H1 (cell line): ENCODE results near the gene SFR1. TPM values are rescaled to one million over a fixed set of nuclear protein-coding genes. Genes with fewer than 3 reads are reported as not detected.

Source experiments
- CTCF ChIA-PET: fragments of 300-600 bp; sonication (Branson Sonifier 250); formaldehyde crosslinking; loops from one replicate; lab custom pipeline; 2021; ENCODE audit not compliant: partially characterized antibody; lab: Charles Lee
- POLR2A ChIA-PET: fragments of 300-600 bp; sonication (Branson Sonifier 250); formaldehyde crosslinking; loops from one replicate; lab custom pipeline; 2021; ENCODE audit warnings: inconsistent platforms; ENCODE audit not compliant: partially characterized antibody; lab: Charles Lee
- DNase-seq, 2 experiments: peaks; one replicate each; pipeline versions ENCODE4 v3.0.0 to v3.0.0-alpha.2; 2010 to 2022; ENCODE audit warnings: low spot score in 2 of 2, low read depth in 1 of 2, mixed read lengths in 1 of 2
- FAIRE-seq: peaks from 2 replicates; lab custom pipeline; 2011; peaks lifted over from hg19 to GRCh38; lab: Jason Lieb, UNC
- H2AFZ ChIP-seq: 2 replicates; pipeline ENCODE4 v1.8.1; 2012; ENCODE audit warnings: low read length, inconsistent platforms
- H2AK5ac ChIP-seq: 2 replicates; pipeline ENCODE4 v1.6.1; 2013; ENCODE audit warnings: low read depth, low read length
- H2BK120ac ChIP-seq: replicated peaks from 2 replicates; pipeline ENCODE3; 2013; ENCODE audit warnings: low read depth, low read length, inconsistent platforms
- H2BK12ac ChIP-seq: 2 replicates; pipeline ENCODE4 v1.6.1; 2013; ENCODE audit warnings: low read depth, low read length
- H2BK15ac ChIP-seq: 2 replicates; pipeline ENCODE4 v1.6.1; 2013; ENCODE audit warnings: low read length
- H2BK20ac ChIP-seq: 2 replicates; pipeline ENCODE4 v1.6.1; 2013; ENCODE audit warnings: low read length
- H2BK5ac ChIP-seq: 2 replicates; pipeline ENCODE4 v1.6.1; 2013; ENCODE audit warnings: low read depth, low read length
- H3K14ac ChIP-seq: 2 replicates; pipeline ENCODE4 v1.6.1; 2013; ENCODE audit warnings: inconsistent platforms; ENCODE audit not compliant: insufficient read length
- H3K18ac ChIP-seq: 2 replicates; pipeline ENCODE4 v1.6.1; 2013; ENCODE audit warnings: low read length; ENCODE audit errors: extremely low read depth
- H3K23ac ChIP-seq: 2 replicates; pipeline ENCODE4 v1.6.1; 2013; ENCODE audit warnings: inconsistent platforms; ENCODE audit not compliant: insufficient read length
- H3K23me2 ChIP-seq: 2 replicates; pipeline ENCODE4 v1.6.1; 2013; ENCODE audit warnings: low read depth, low read length
- H3K27ac ChIP-seq: 2 replicates; pipeline ENCODE4 v1.6.1; 2011; ENCODE audit warnings: low read depth, low read length, inconsistent platforms
- H3K27me3 ChIP-seq, 4 experiments: replicated peaks in 1 of 4; 1 replicate in 1 of 4; 2 replicates in 3 of 4; pipeline versions ENCODE4 v1.6.1 to v1.8.1; 2011 to 2013; ENCODE audit warnings: low read length in 3 of 4, mild to moderate bottlenecking in 3 of 4, inconsistent platforms in 2 of 4, mixed read lengths in 2 of 4, moderate library complexity in 1 of 4; ENCODE audit not compliant: control insufficient read depth in 3 of 4, insufficient read depth in 3 of 4; ENCODE audit errors: extremely low read depth in 1 of 4
- H3K36me3 ChIP-seq, 4 experiments: 2 replicates each; pipeline versions ENCODE4 v1.6.1 to v1.8.1; 2011 to 2013; ENCODE audit warnings: mild to moderate bottlenecking in 4 of 4, low read length in 3 of 4, moderate library complexity in 2 of 4, control low read depth in 1 of 4, inconsistent platforms in 1 of 4; ENCODE audit not compliant: insufficient read depth in 4 of 4, control insufficient read depth in 2 of 4
- H3K4ac ChIP-seq: replicated peaks from 2 replicates; pipeline ENCODE3; 2013; ENCODE audit warnings: low read length, low read depth, mixed read lengths, inconsistent platforms; ENCODE audit not compliant: insufficient read length
- H3K4me1 ChIP-seq, 4 experiments: replicated peaks in 1 of 4; 1 replicate in 1 of 4; 2 replicates in 3 of 4; pipeline versions ENCODE4 v1.6.1 to v1.8.1; 2011 to 2013; ENCODE audit warnings: low read length in 3 of 4, inconsistent platforms in 2 of 4, mixed read lengths in 1 of 4; ENCODE audit not compliant: insufficient read depth in 4 of 4, control insufficient read depth in 3 of 4
- H3K4me2 ChIP-seq, 2 experiments: 2 replicates each; pipeline versions ENCODE4 v1.6.1 to v1.8.1; 2011 to 2013; ENCODE audit warnings: low read depth in 2 of 2, low read length in 2 of 2, control low read depth in 1 of 2, inconsistent platforms in 1 of 2, mild to moderate bottlenecking in 1 of 2; ENCODE audit not compliant: insufficient read depth in 1 of 2
- H3K4me3 ChIP-seq, 4 experiments: fragments of 200-600, 300-600 bp in 1 of 4; sonication (generic), shearing (Covaris generic), sonication (Bioruptor Twin) in 1 of 4; 2 replicates each; pipeline versions ENCODE4 v1.5.1 to v1.8.1; 2011 to 2016; ENCODE audit warnings: low read length in 4 of 4, low read depth in 3 of 4, control low read depth in 2 of 4, inconsistent platforms in 2 of 4, mild to moderate bottlenecking in 2 of 4, mixed read lengths in 1 of 4, moderate library complexity in 1 of 4; ENCODE audit not compliant: insufficient read depth in 2 of 4; ENCODE audit errors: extremely low read depth in 1 of 4
- H3K56ac ChIP-seq: replicated peaks from 2 replicates; pipeline ENCODE3; 2013; ENCODE audit warnings: low read depth, mild to moderate bottlenecking, mixed read lengths, low read length, inconsistent platforms; ENCODE audit not compliant: insufficient read length
- H3K79me1 ChIP-seq: 2 replicates; pipeline ENCODE4 v1.6.1; 2013; ENCODE audit warnings: low read depth, low read length, control low read depth
- H3K79me2 ChIP-seq, 2 experiments: 2 replicates each; pipeline versions ENCODE4 v1.6.1 to v1.8.1; 2012 to 2013; ENCODE audit warnings: low read length in 2 of 2, mild to moderate bottlenecking in 2 of 2, inconsistent platforms in 1 of 2; ENCODE audit not compliant: insufficient read depth in 2 of 2, control insufficient read depth in 1 of 2
- H3K9ac ChIP-seq, 4 experiments: replicated peaks in 1 of 4; 1 replicate in 1 of 4; 2 replicates in 3 of 4; pipeline versions ENCODE4 v1.6.1 to v1.8.1; 2011 to 2013; ENCODE audit warnings: low read depth in 3 of 4, low read length in 3 of 4, control low read depth in 2 of 4, mild to moderate bottlenecking in 2 of 4, moderate library complexity in 2 of 4, inconsistent platforms in 1 of 4; ENCODE audit errors: extremely low read depth in 1 of 4
- H3K9me3 ChIP-seq, 2 experiments: 2 replicates each; pipeline versions ENCODE4 v1.6.1 to v1.8.1; 2012 to 2013; ENCODE audit warnings: mild to moderate bottlenecking in 2 of 2, moderate library complexity in 2 of 2, control low read depth in 1 of 2, inconsistent platforms in 1 of 2, low read depth in 1 of 2, low read length in 1 of 2, mixed read lengths in 1 of 2; ENCODE audit not compliant: insufficient read depth in 2 of 2
- H4K20me1 ChIP-seq, 2 experiments: replicated peaks in 1 of 2; 2 replicates each; pipeline versions ENCODE3 to v1.8.1; 2011 to 2013; ENCODE audit warnings: inconsistent platforms in 2 of 2, low read length in 2 of 2, mild to moderate bottlenecking in 1 of 2; ENCODE audit not compliant: insufficient read depth in 2 of 2, control insufficient read depth in 1 of 2
- H4K5ac ChIP-seq: 2 replicates; pipeline ENCODE4 v1.6.1; 2013; ENCODE audit warnings: low read length, low read depth, mixed read lengths, inconsistent platforms; ENCODE audit not compliant: insufficient read length
- H4K8ac ChIP-seq: 2 replicates; pipeline ENCODE4 v1.8.0; 2013; ENCODE audit warnings: mild to moderate bottlenecking, moderate library complexity, low read length, inconsistent platforms; ENCODE audit not compliant: insufficient read depth; ENCODE audit errors: extremely low read depth
- H4K91ac ChIP-seq: replicated peaks from 2 replicates; pipeline ENCODE3; 2013; ENCODE audit warnings: low read length, mixed read lengths, inconsistent platforms; ENCODE audit not compliant: insufficient read length
- BACH1 ChIP-seq: IDR thresholded peaks from 2 replicates; pipeline ENCODE4 v1.6.1; 2012; ENCODE audit warnings: low read length, improper control_type of control experiment
- BCL11A ChIP-seq, 2 experiments: IDR thresholded peaks; one replicate each; pipeline ENCODE4 v1.6.1; 2011; ENCODE audit warnings: low read depth in 2 of 2, low read length in 2 of 2, mild to moderate bottlenecking in 2 of 2
- RBBP5 ChIP-seq: IDR thresholded peaks from 2 replicates; pipeline ENCODE4 v1.7.1; 2012; ENCODE audit warnings: low read depth, mild to moderate bottlenecking, inconsistent platforms, low read length, moderate library complexity, borderline replicate concordance
- SP2 ChIP-seq: IDR thresholded peaks from 2 replicates; pipeline ENCODE4 v1.6.1; 2012; ENCODE audit warnings: mild to moderate bottlenecking, low read length, inconsistent platforms
- TEAD4 ChIP-seq: IDR thresholded peaks from 2 replicates; pipeline ENCODE4 v1.6.1; 2012; ENCODE audit warnings: low read depth, low read length, inconsistent platforms, mixed read lengths
- WGBS, 2 experiments: shearing (Covaris generic) in 1 of 2; methylation state at CpG; one replicate each; pipeline versions ENCODE4 v1.1.6 to v1.1.7; 2013 to 2015; ENCODE audit warnings: low lambda C conversion rate in 2 of 2, mixed read lengths in 2 of 2, inconsistent platforms in 1 of 2, low coverage in 1 of 2, missing lambda C conversion rate in 1 of 2; ENCODE audit not compliant: insufficient replicate concordance in 2 of 2, insufficient coverage in 1 of 2, insufficient read length in 1 of 2; ENCODE audit errors: extremely low coverage in 1 of 2, missing lambda C conversion rate in 1 of 2; 5-methylcytosine and 5-hydroxymethylcytosine counted together
- polyA plus RNA-seq, 7 experiments: library from polyadenylated mRNA; depleted of rRNA in 3 of 7; stranded (reverse) in 5 of 7; unstranded in 2 of 7; fragments of >200 nt in 5 of 7; fragments of 200-250 nt in 2 of 7; gene quantifications; 1 replicate in 5 of 7; 2 replicates in 1 of 7; 4 replicates in 1 of 7; pipeline versions ENCODE4 v1.2.1 to v1.2.3, GENCODE V29; 2011 to 2013; ENCODE audit warnings: missing spikeins in 2 of 7, mixed read lengths in 2 of 7
- total RNA-seq: library from RNA; stranded (reverse); fragmentation: NEBNext Ultra II Directional; extraction: Animal tissue kit (Norgen Biotek cat#: 25700); gene quantifications from 2 replicates; pipeline ENCODE4 v1.2.1, GENCODE V29; 2021
- TF ChIP-seq, protein P1 (sequence below), 3 experiments: IDR thresholded peaks; 1 replicate in 2 of 3; 2 replicates in 1 of 3; pipeline versions ENCODE4 v1.5.1 to v1.6.1; 2011; ENCODE audit warnings: low read length in 3 of 3, mild to moderate bottlenecking in 3 of 3, inconsistent platforms in 2 of 3, low read depth in 1 of 3, moderate library complexity in 1 of 3; ENCODE audit not compliant: insufficient read depth in 1 of 3; ENCODE audit errors: control extremely low read depth in 1 of 3

SFR1 gene
- total and polyA plus RNA-seq, 2 of the 8 experiments (the other 6 are each of a cell fraction or from before 2014, with no cell fraction given), result 3.4 to 7.7 TPM

DNA sequence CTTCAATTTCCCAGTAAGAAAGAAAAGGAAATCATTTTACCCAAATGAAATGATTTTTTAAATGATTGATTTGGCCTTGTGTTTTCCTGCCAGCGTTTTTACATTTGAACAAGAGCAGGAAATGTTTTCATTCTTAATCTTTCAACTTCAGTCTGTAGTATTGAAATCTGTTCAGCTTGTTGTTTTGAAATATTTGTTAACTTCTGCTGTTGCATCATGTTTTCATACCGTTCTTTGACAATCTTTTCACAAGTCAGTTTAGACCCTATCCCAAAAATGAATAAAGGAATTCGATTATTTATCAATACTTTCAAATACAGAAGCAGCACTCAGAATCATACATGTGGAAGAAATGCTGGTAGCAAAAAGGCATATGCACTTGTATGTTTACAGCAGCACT is 8.1 kb downstream of the SFR1 start:
- Histone ChIP-seq H4K5ac (no peak overlapping the region), H3K23me2 (no peaks in the 10 kb centered on the region), H3K36me3 (no peaks in the 10 kb centered on the region; a peak in 1 of 8 replicates), H3K18ac (no peak overlapping the region), H3K9me3 (no peaks in the 10 kb centered on the region), H3K9ac (no peak overlapping the region), H3K56ac (no peak overlapping the region), H2AK5ac (no peak overlapping the region), H3K79me1 (no peaks in the 10 kb centered on the region), H2BK15ac (no peak overlapping the region), H2BK12ac (no peak overlapping the region), H3K4me3 (no peak overlapping the region), H3K27ac (no peak overlapping the region), H3K14ac (no peak overlapping the region), H3K79me2 (no peaks in the 10 kb centered on the region), H2BK5ac (no peak overlapping the region), H2BK120ac (no peak overlapping the region), H3K4me1 (no peaks in the 10 kb centered on the region; a peak in 2 of 7 replicates), H2BK20ac (no peak overlapping the region), H3K23ac (no peak overlapping the region), H4K8ac (no peak overlapping the region), H3K27me3 (peaks cover 0 to 2% (median 0%) of the 10 kb centered on the region in 4 experiments; a peak in 1 of 7 replicates), H4K20me1 (no peaks in the 10 kb centered on the region), H3K4me2 (no peak overlapping the region), H3K4ac (no peak overlapping the region), H2AFZ (no peak overlapping the region), H4K91ac (no peak overlapping the region)
- no peak for TF ChIP-seq RBBP5
- TF ChIP-seq BACH1, result no peak
- TF ChIP-seq BCL11A (IDR thresholded peaks at IDR 0.05; ENCODE audit: low read depth in 2 of 2, low read length in 2 of 2), result no peak
- TF ChIP-seq, protein P1, sequence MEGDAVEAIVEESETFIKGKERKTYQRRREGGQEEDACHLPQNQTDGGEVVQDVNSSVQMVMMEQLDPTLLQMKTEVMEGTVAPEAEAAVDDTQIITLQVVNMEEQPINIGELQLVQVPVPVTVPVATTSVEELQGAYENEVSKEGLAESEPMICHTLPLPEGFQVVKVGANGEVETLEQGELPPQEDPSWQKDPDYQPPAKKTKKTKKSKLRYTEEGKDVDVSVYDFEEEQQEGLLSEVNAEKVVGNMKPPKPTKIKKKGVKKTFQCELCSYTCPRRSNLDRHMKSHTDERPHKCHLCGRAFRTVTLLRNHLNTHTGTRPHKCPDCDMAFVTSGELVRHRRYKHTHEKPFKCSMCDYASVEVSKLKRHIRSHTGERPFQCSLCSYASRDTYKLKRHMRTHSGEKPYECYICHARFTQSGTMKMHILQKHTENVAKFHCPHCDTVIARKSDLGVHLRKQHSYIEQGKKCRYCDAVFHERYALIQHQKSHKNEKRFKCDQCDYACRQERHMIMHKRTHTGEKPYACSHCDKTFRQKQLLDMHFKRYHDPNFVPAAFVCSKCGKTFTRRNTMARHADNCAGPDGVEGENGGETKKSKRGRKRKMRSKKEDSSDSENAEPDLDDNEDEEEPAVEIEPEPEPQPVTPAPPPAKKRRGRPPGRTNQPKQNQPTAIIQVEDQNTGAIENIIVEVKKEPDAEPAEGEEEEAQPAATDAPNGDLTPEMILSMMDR (IDR thresholded peaks at IDR 0.05; ENCODE audit: control extremely low read depth in 1 of 3, insufficient read depth in 1 of 3, low read depth in 1 of 3, low read length in 3 of 3), result no peak
- no peak for TF ChIP-seq TEAD4
- no peak for TF ChIP-seq SP2
- FAIRE-seq, result no peak
- ChIA-PET CTCF (interaction anchor here (0.8 to 2.9 kb wide), 4 partner anchors 8 to 60 kb away, joined by 3 to 13 read pairs (median 8); partner anchors contain the start of gene SFR1), POLR2A (interaction anchor here (2.3 kb wide), 1 partner anchor 9 kb away, joined by 17 read pairs; the partner anchor contains the start of gene SFR1)
- DNase-seq, result no peak
- WGBS, 2 experiments, result 86% methylated on average over 3 of the region's 3 CpGs; no CpG with 5 or more reads in 1 of the 2 experiments
